HEK293T (cell line): ENCODE data around the gene SNRK.

Experiments used
- CTCF ChIA-PET: fragments of 350-600 bp; formaldehyde crosslinking; extraction: SDS; loops from one replicate; lab custom pipeline; 2021; ENCODE audit warnings: antibody characterized with exemption, inconsistent platforms; lab: Yijun Ruan, JAX
- POLR2A ChIA-PET: fragments of 350-600 bp; formaldehyde crosslinking; extraction: SDS; loops from one replicate; lab custom pipeline; 2020; ENCODE audit warnings: antibody characterized with exemption, inconsistent platforms; lab: Yijun Ruan, JAX
- DNase-seq: peaks from one replicate; pipeline ENCODE4 v3.0.0; 2012; ENCODE audit warnings: mixed read lengths; ENCODE audit errors: extremely low spot score
- ARNT ChIP-seq: fragments of 450-650 bp; IDR thresholded peaks from 2 replicates; pipeline ENCODE4 v1.6.1; 2017; ENCODE audit warnings: mild to moderate bottlenecking
- BHLHE40 ChIP-seq: fragments of 450-650 bp; IDR thresholded peaks from 2 replicates; pipeline ENCODE4 v1.6.1; 2016; ENCODE audit warnings: mild to moderate bottlenecking, moderate library complexity, borderline replicate concordance
- CTBP1 ChIP-seq: fragments of 450-650 bp; IDR thresholded peaks from 2 replicates; pipeline ENCODE4 v1.6.1; 2016; ENCODE audit warnings: borderline replicate concordance
- ELF4 ChIP-seq: fragments of 450-650 bp; IDR thresholded peaks from 2 replicates; pipeline ENCODE4 v1.6.1; 2017; ENCODE audit warnings: antibody characterized with exemption
- FOXA1 ChIP-seq: fragments of 450-650 bp; IDR thresholded peaks from 2 replicates; pipeline ENCODE4 v1.6.1; 2016; ENCODE audit warnings: mild to moderate bottlenecking
- FOXK2 ChIP-seq: fragments of 450-650 bp; IDR thresholded peaks from 2 replicates; pipeline ENCODE4 v1.6.1; 2016; ENCODE audit warnings: mild to moderate bottlenecking
- FOXM1 ChIP-seq: fragments of 450-650 bp; IDR thresholded peaks from 2 replicates; pipeline ENCODE4 v1.6.1; 2017; ENCODE audit warnings: mild to moderate bottlenecking, borderline replicate concordance
- HDGF ChIP-seq: fragments of 450-650 bp; IDR thresholded peaks from 2 replicates; pipeline ENCODE4 v1.6.1; 2017; ENCODE audit warnings: antibody characterized with exemption, borderline replicate concordance
- L3MBTL2 ChIP-seq: fragments of 450-650 bp; conservative IDR thresholded peaks from 2 replicates; pipeline ENCODE4 v1.6.1; 2016; ENCODE audit warnings: mild to moderate bottlenecking
- LEF1 ChIP-seq: fragments of 450-650 bp; IDR thresholded peaks from 2 replicates; pipeline ENCODE4 v1.6.1; 2017; ENCODE audit warnings: mild to moderate bottlenecking, borderline replicate concordance
- NFRKB ChIP-seq: fragments of 450-650 bp; IDR thresholded peaks from 2 replicates; pipeline ENCODE4 v1.6.1; 2016; ENCODE audit warnings: mild to moderate bottlenecking, moderate library complexity
- PKNOX1 ChIP-seq: fragments of 450-650 bp; IDR thresholded peaks from 2 replicates; pipeline ENCODE4 v1.6.1; 2016
- SP1 ChIP-seq: fragments of 450-650 bp; IDR thresholded peaks from 2 replicates; pipeline ENCODE4 v1.6.1; 2017
- SUZ12 ChIP-seq: fragments of 450-650 bp; IDR thresholded peaks from 2 replicates; pipeline ENCODE4 v1.6.1; 2016; ENCODE audit warnings: mild to moderate bottlenecking
- TARDBP ChIP-seq: fragments of 450-650 bp; IDR thresholded peaks from 2 replicates; pipeline ENCODE4 v1.6.1; 2016
- ZNF384 ChIP-seq: fragments of 450-650 bp; IDR thresholded peaks from 2 replicates; pipeline ENCODE4 v1.6.1; 2016

SNRK gene

GRCh38 chr3:43378066-43378935 is 92.0 kb downstream of the SNRK start:
- peak; percentile 49 for DNase-seq
- POLR2A ChIA-PET = interaction anchor here (0.6 kb wide), 1 partner anchor 91 kb away, joined by 3 read pairs; no protein-coding TSS in a partner anchor
- CTCF ChIA-PET = interaction anchor here (0.8 to 1.6 kb wide), 2 partner anchors 11 to 216 kb away, joined by 4 read pairs; no protein-coding TSS in a partner anchor
- TF ChIP-seq SP1 (no peak), NFRKB (no peak), FOXM1 (no peak), ZNF384 (no peak), ELF4 (no peak), PKNOX1 (no peak), ARNT (no peak), HDGF (no peak), FOXA1 (no peak), BHLHE40 (no peak), LEF1 (no peak)

GRCh38 chr3:43379343-43379742 is 93.0 kb downstream of the SNRK start:
- no peak for DNase-seq
- POLR2A ChIA-PET = no interaction called here
- TF ChIP-seq BHLHE40 (no peak), HDGF (no peak), SP1 (no peak), L3MBTL2 (no peak), PKNOX1 (no peak), NFRKB (no peak), SUZ12 (no peak), CTBP1 (no peak), FOXK2 (no peak)
- CTCF ChIA-PET = interaction anchor here (0.6 kb wide), 1 partner anchor 52 kb away, joined by 3 read pairs; no protein-coding TSS in a partner anchor

GRCh38 chr3:43388175-43388574 is 101.8 kb downstream of the SNRK start:
- TF ChIP-seq FOXA1 (no peak), L3MBTL2 (no peak), PKNOX1 (no peak), HDGF (no peak)
- DNase-seq = no peak
- ChIA-PET POLR2A (no interaction called here), CTCF (no interaction called here)

- POLR2A ChIA-PET = no interaction called here
Measured at GRCh38 chr3:43388915-43389314, 102.6 kb downstream of the SNRK start.

More at GRCh38 chr3:43388915-43389314, 102.6 kb downstream of the SNRK start:
- TF ChIP-seq TARDBP (no peak), LEF1 (no peak), ELF4 (no peak), FOXM1 (no peak), SP1 (no peak), SUZ12 (no peak), ARNT (no peak), FOXK2 (no peak), HDGF (no peak), CTBP1 (no peak), ZNF384 (no peak), PKNOX1 (no peak), BHLHE40 (no peak), NFRKB (no peak), FOXA1 (no peak), L3MBTL2 (no peak)
- DNase-seq = no peak
- CTCF ChIA-PET = interaction anchor here (1.0 kb wide), 1 partner anchor 11 kb away, joined by 4 read pairs; no protein-coding TSS in a partner anchor
